ENCODE measurements around the gene RNF186.

Gene RNF186

DNA sequence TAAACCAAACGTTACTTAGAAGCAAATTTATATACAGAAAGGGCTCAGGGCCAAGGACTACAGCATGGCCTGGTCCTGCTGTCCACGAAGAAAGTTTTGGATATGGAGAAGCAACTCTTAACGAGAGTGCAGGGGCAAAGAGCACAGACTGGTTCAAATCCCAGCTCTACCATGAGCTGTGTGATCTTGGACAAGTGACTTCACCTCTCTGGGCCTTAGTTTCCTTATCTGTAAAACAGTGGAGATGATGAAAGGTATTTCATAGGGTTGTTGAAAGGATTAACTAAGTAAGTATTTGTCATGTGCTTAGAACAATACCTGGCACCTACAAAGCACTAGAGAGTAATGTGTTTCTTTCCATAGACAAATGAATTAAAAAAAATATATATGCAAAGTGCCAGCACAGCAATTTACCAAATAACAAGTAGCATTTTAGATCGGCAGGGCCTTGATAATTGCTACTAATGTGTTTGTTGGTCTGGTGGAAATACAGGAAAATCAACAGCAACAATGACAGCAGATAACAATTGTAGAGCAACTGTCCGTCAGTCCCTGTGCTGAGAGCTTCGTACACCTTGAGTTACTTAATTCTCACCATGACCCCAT, 40.8 kb downstream of the RNF186 start:
- H3K4me3 ChIP-seq (ENCODE audit: control insufficient read depth, low read depth, low read length), result no peak overlapping the region
- TF ChIP-seq, protein P1, sequence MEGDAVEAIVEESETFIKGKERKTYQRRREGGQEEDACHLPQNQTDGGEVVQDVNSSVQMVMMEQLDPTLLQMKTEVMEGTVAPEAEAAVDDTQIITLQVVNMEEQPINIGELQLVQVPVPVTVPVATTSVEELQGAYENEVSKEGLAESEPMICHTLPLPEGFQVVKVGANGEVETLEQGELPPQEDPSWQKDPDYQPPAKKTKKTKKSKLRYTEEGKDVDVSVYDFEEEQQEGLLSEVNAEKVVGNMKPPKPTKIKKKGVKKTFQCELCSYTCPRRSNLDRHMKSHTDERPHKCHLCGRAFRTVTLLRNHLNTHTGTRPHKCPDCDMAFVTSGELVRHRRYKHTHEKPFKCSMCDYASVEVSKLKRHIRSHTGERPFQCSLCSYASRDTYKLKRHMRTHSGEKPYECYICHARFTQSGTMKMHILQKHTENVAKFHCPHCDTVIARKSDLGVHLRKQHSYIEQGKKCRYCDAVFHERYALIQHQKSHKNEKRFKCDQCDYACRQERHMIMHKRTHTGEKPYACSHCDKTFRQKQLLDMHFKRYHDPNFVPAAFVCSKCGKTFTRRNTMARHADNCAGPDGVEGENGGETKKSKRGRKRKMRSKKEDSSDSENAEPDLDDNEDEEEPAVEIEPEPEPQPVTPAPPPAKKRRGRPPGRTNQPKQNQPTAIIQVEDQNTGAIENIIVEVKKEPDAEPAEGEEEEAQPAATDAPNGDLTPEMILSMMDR (conservative IDR thresholded peaks at IDR 0.05; ENCODE audit: control insufficient read depth, insufficient read depth, low read depth, low read length), result no peak
- DNase-seq (ENCODE audit: low read depth), result no peak

- H3K4me3 ChIP-seq (ENCODE audit: control insufficient read depth, low read depth, low read length), result no peak overlapping the region
- no peak for DNase-seq (ENCODE audit: low read depth)
- TF ChIP-seq, protein P1 (conservative IDR thresholded peaks at IDR 0.05; ENCODE audit: control insufficient read depth, insufficient read depth, low read depth, low read length), result no peak
Measured at GRCh38 chr1:19773485-19773884, 41.6 kb downstream of the RNF186 start.

DNA sequence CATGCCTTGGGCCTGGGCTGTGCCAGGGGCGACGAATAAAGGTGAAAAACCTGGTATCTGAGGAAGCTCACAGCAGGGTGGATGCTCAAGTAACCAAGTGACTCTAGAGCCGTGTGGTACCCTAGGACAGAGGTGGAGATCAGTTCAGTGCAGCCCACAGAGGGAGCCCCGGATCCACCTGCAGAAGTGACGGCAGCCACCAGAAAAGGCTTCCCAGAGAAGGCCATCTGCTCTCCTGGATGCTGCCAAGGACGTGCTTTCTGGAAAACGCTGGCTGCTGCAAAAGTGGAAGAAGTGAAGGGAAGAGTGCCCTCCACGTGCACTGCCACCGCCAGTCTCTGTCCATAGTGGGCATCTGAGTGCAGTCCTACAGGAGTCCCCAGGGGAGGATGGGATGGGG, 43.0 kb downstream of the RNF186 start:
- DNase-seq (ENCODE audit: low read depth), result no peak
- no peak overlapping the region for H3K4me3 ChIP-seq (ENCODE audit: control insufficient read depth, low read depth, low read length)
- TF ChIP-seq, protein P1 (conservative IDR thresholded peaks at IDR 0.05; ENCODE audit: control insufficient read depth, insufficient read depth, low read depth, low read length), result no peak

DNA sequence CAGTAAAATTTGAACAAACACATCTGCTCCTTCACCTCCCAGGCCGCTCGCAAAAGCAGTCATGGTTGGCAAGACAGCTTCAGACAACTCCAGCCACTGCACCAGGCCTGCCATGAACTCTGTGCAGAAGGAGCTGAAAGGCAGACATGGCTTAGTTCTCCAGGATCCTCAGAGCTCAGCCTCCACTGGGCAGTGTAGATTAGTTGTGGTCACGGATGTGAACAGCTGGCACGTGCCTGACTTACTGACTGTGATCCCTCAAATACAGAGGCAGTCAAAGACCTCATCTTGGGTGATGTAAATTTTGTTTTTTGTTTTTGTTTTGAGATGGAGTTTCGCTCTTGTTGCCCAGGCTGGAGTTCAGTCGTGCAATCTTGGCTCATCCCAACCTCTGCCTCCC, 43.7 kb downstream of the RNF186 start:
- H3K4me3 ChIP-seq (ENCODE audit: control insufficient read depth, low read depth, low read length), result no peak overlapping the region
- no peak for DNase-seq (ENCODE audit: low read depth)
- TF ChIP-seq, protein P1 (conservative IDR thresholded peaks at IDR 0.05; ENCODE audit: control insufficient read depth, insufficient read depth, low read depth, low read length), result no peak

- no peak for DNase-seq (ENCODE audit: low read depth)
- TF ChIP-seq, protein P1 (conservative IDR thresholded peaks at IDR 0.05; ENCODE audit: control insufficient read depth, insufficient read depth, low read depth, low read length), result no peak
- H3K4me3 ChIP-seq (ENCODE audit: control insufficient read depth, low read depth, low read length), result no peak overlapping the region
Measured at GRCh38 chr1:19770436-19771190, 44.5 kb downstream of the RNF186 start.

DNA sequence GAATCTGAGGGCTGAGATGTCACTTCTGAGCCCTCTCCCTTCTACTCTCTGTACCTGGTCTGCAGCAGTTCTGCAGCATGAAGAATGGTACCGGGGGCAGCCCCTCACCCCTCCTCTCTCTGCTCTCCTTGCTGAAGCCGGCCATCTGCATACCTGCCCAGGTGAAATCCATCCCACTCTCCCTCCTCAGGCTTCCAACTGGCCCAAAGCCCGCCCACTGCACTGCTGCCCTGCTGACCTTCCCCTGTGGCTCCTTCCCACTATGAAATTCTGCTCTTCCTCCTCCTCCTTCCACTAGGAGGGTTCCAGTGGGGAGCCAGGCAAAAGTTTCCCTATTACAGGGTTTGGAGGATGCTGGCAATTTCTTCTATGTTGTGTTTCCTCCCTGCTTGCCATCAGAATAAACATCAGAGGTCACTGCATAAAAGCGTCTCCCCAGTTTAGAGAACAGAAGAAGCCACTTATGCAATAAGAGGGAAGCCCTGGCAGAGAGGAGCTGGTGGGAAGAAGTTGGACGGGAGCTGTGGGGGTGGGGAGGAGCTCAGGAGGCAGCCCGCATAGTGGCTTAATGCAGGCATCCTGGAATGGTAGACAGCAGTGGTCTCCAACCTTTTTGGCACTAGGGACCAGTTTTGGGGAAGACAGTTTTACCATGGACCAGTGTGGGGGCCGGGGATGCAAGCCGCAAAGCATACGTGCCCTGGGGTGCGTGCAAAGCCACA, 45.7 kb downstream of the RNF186 start:
- H3K4me3 ChIP-seq (ENCODE audit: control insufficient read depth, low read depth, low read length), result no peak overlapping the region
- DNase-seq (ENCODE audit: low read depth), result no peak
- TF ChIP-seq, protein P1 (conservative IDR thresholded peaks at IDR 0.05; ENCODE audit: control insufficient read depth, insufficient read depth, low read depth, low read length), result no peak

All from fibroblast of mammary gland (primary cell).